GM23338 (cell line): ENCODE results near the gene NR2C2AP. TPM values are rescaled to one million over a fixed set of nuclear protein-coding genes. Genes with fewer than 3 reads are reported as not detected.

Experiments
- ATAC-seq: fragments of 200-7000 bp; cut with Tn5 transposase; 3 replicates; pipeline ENCODE4 v1.9.1; 2020
- DNase-seq: peaks from one replicate; pipeline ENCODE4 v3.0.0-alpha.2; 2015; ENCODE audit warnings: low spot score
- H2AFZ ChIP-seq: fragments of 200-600 bp; sonication (generic); 2 replicates; pipeline ENCODE4 v1.8.0; 2016; ENCODE audit warnings: antibody characterized with exemption, mild to moderate bottlenecking, moderate library complexity
- H3F3A ChIP-seq: fragments of 200-600 bp; sonication (generic); replicated peaks from 2 replicates; pipeline ENCODE4 v1.8.0; 2017; ENCODE audit warnings: antibody characterized with exemption, mixed run types, low read depth
- H3K27ac ChIP-seq: fragments of 200-600 bp; sonication (generic); 2 replicates; pipeline ENCODE4 v1.6.1; 2016; ENCODE audit warnings: low read depth
- H3K27me3 ChIP-seq: fragments of 200-600 bp; sonication (generic); 2 replicates; pipeline ENCODE4 v1.8.0; 2016; ENCODE audit warnings: mild to moderate bottlenecking, mixed run types, moderate library complexity; ENCODE audit not compliant: insufficient read depth
- H3K36me3 ChIP-seq: fragments of 200-600 bp; sonication (generic); 2 replicates; pipeline ENCODE4 v1.8.0; 2016; ENCODE audit warnings: mild to moderate bottlenecking; ENCODE audit not compliant: insufficient read depth
- H3K4me1 ChIP-seq: fragments of 200-600 bp; sonication (generic); 2 replicates; pipeline ENCODE4 v1.8.0; 2016; ENCODE audit warnings: mild to moderate bottlenecking, moderate library complexity; ENCODE audit not compliant: insufficient read depth
- H3K4me2 ChIP-seq: fragments of 200-600 bp; sonication (generic); 2 replicates; pipeline ENCODE4 v1.7.1; 2017; ENCODE audit warnings: mixed run types
- H3K4me3 ChIP-seq: fragments of 200-600 bp; sonication (generic); 2 replicates; pipeline ENCODE4 v1.6.1; 2016; ENCODE audit warnings: mixed run types
- H3K79me2 ChIP-seq: fragments of 200-600 bp; sonication (generic); replicated peaks from 2 replicates; pipeline ENCODE4 v1.8.0; 2017; ENCODE audit warnings: mild to moderate bottlenecking; ENCODE audit not compliant: insufficient read depth
- H3K9me2 ChIP-seq: fragments of 200-600 bp; sonication (generic); 2 replicates; pipeline ENCODE4 v1.8.0; 2017; ENCODE audit not compliant: insufficient read depth
- H4K20me1 ChIP-seq: fragments of 200-600 bp; sonication (generic); replicated peaks from 2 replicates; pipeline ENCODE4 v1.8.0; 2017; ENCODE audit warnings: mild to moderate bottlenecking; ENCODE audit not compliant: insufficient read depth
- H3K27ac Mint-ChIP-seq: 2 replicates; pipeline ENCODE4 v1.8.0; 2020; ENCODE audit warnings: inconsistent platforms, mild to moderate bottlenecking, moderate library complexity, mixed read lengths
- H3K27me3 Mint-ChIP-seq: 3 replicates; pipeline ENCODE4 v1.8.0; 2022; ENCODE audit warnings: low read depth, mild to moderate bottlenecking, moderate library complexity, mixed read lengths, inconsistent platforms; ENCODE audit not compliant: insufficient read depth, poor library complexity
- H3K36me3 Mint-ChIP-seq: 3 replicates; pipeline ENCODE4 v1.8.0; 2021; ENCODE audit warnings: low read depth, mild to moderate bottlenecking, inconsistent platforms, moderate library complexity, mixed read lengths
- H3K4me1 Mint-ChIP-seq: 3 replicates; pipeline ENCODE4 v1.8.0; 2020; ENCODE audit warnings: mild to moderate bottlenecking, inconsistent platforms, mixed read lengths
- H3K4me3 Mint-ChIP-seq: 3 replicates; pipeline ENCODE4 v1.8.0; 2021; ENCODE audit warnings: moderate library complexity, mild to moderate bottlenecking, inconsistent platforms, mixed read lengths
- H3K9me3 Mint-ChIP-seq: 3 replicates; pipeline ENCODE4 v1.8.0; 2020; ENCODE audit warnings: moderate library complexity, mild to moderate bottlenecking, inconsistent platforms, mixed read lengths
- CREB1 ChIP-seq: fragments of 250-450 bp; sonication (Bioruptor Pico); IDR thresholded peaks from 2 replicates; pipeline ENCODE4 v1.5.0; 2020; ENCODE audit warnings: low read depth, mild to moderate bottlenecking, moderate library complexity
- CTCF ChIP-seq, 2 experiments: fragments of 200-600 bp in 1 of 2; sonication (generic) in 1 of 2; conservative IDR thresholded peaks; 2 replicates each; pipeline versions ENCODE4 v1.5.1 to v1.6.1; 2016 to 2017; ENCODE audit warnings: antibody characterized with exemption in 2 of 2, low read depth in 2 of 2, mild to moderate bottlenecking in 2 of 2, moderate library complexity in 1 of 2
- ETS1 ChIP-seq: IDR thresholded peaks from 2 replicates; pipeline ENCODE4 v1.6.1; 2016; ENCODE audit warnings: antibody characterized with exemption
- EZH2 ChIP-seq: fragments of 200-600 bp; sonication (generic); IDR thresholded peaks from one replicate; pipeline ENCODE4 v1.8.0; 2017; ENCODE audit warnings: antibody characterized with exemption, mild to moderate bottlenecking, low read depth; ENCODE audit not compliant: unreplicated experiment
- EZH2phosphoT487 ChIP-seq: fragments of 200-600 bp; sonication (generic); IDR thresholded peaks from one replicate; pipeline ENCODE4 v1.8.1; 2018; ENCODE audit warnings: antibody characterized with exemption; ENCODE audit not compliant: unreplicated experiment
- JUNB ChIP-seq: IDR thresholded peaks from one replicate; pipeline ENCODE4 v1.6.1; 2016; ENCODE audit warnings: antibody characterized with exemption; ENCODE audit not compliant: unreplicated experiment
- NANOG ChIP-seq: IDR thresholded peaks from 2 replicates; pipeline ENCODE4 v1.6.1; 2016; ENCODE audit warnings: antibody characterized with exemption, borderline replicate concordance
- POLR2AphosphoS5 ChIP-seq: IDR thresholded peaks from 2 replicates; pipeline ENCODE4 v1.6.1; 2016; ENCODE audit warnings: antibody characterized with exemption, low read depth
- REST ChIP-seq: IDR thresholded peaks from one replicate; pipeline ENCODE4 v1.6.1; 2018; ENCODE audit warnings: antibody characterized with exemption; ENCODE audit not compliant: unreplicated experiment
- STAT1 ChIP-seq: IDR thresholded peaks from one replicate; pipeline ENCODE4 v1.6.1; 2016; ENCODE audit warnings: antibody characterized with exemption; ENCODE audit not compliant: unreplicated experiment
- ZNF114 ChIP-seq: fragments of 250-450 bp; sonication (Bioruptor Pico); IDR thresholded peaks from 2 replicates; pipeline ENCODE4 v1.5.0; 2020; ENCODE audit warnings: mild to moderate bottlenecking, moderate library complexity
- ZNF331 ChIP-seq: fragments of 250-450 bp; sonication (Bioruptor Pico); IDR thresholded peaks from 2 replicates; pipeline ENCODE4 v1.5.0; 2020; ENCODE audit warnings: low read depth, mild to moderate bottlenecking, moderate library complexity
- ZNF462 ChIP-seq: fragments of 250-450 bp; sonication (Bioruptor Pico); IDR thresholded peaks from 2 replicates; pipeline ENCODE4 v1.5.0; 2020; ENCODE audit warnings: mild to moderate bottlenecking, moderate library complexity
- polyA plus RNA-seq: library from polyadenylated mRNA; unstranded; fragments of >200 nt; fragmentation: Nextera tagmentation; extraction: Ambion mirVana; gene quantifications from 2 replicates; pipeline ENCODE4 v1.2.1, GENCODE V29; 2016
- total RNA-seq: library from RNA; depleted of rRNA; stranded (reverse); fragments of >200 nt; shearing (Covaris generic); gene quantifications from 2 replicates; pipeline ENCODE4 v1.2.3, GENCODE V29; 2014

NR2C2AP gene
- total and polyA plus RNA-seq, 2 experiments from 2014 or later: 14.4 to 25.7 TPM

- Histone ChIP-seq H3K4me3 (no peak overlapping the region), H3K4me2 (no peak overlapping the region), H3K9me2 (no peaks in the 10 kb centered on the region), H4K20me1 (no peaks in the 10 kb centered on the region), H3K27me3 (peaks cover under 1% of the 10 kb centered on the region), H3K27ac (no peak overlapping the region), H3K79me2 (no peaks in the 10 kb centered on the region), H3K36me3 (no peaks in the 10 kb centered on the region; the same call in 1 of the 2 replicates), H3K4me1 (peaks cover 5% of the 10 kb centered on the region; the same call in 1 of the 2 replicates), H3F3A (peaks cover 7% of the 10 kb centered on the region), H2AFZ (no peak overlapping the region)
- peaks cover 14% of the 10 kb centered on the region for H3K9me3 Mint-ChIP-seq
- ATAC-seq: no peak
- DNase-seq: no peak
- H3K4me3 Mint-ChIP-seq: no peak overlapping the region
- H3K36me3 Mint-ChIP-seq: no peaks in the 10 kb centered on the region
- H3K27me3 Mint-ChIP-seq: peaks cover 23% of the 10 kb centered on the region
- peaks cover 3% of the 10 kb centered on the region for H3K4me1 Mint-ChIP-seq
- no peak for TF ChIP-seq EZH2phosphoT487
- TF ChIP-seq CTCF (conservative IDR thresholded peaks at IDR 0.05; ENCODE audit: low read depth in 2 of 2): no peak
- TF ChIP-seq ETS1: no peak
- TF ChIP-seq POLR2AphosphoS5: no peak
- no peak for TF ChIP-seq CREB1 (CRISPR knock-in tag)
- no peak for TF ChIP-seq ZNF462 (CRISPR knock-in tag)
- TF ChIP-seq JUNB: no peak
- no peak for TF ChIP-seq REST
- no peak for TF ChIP-seq STAT1
- no peak for TF ChIP-seq EZH2
- no peak for TF ChIP-seq ZNF331 (CRISPR knock-in tag)
- TF ChIP-seq NANOG: no peak
- TF ChIP-seq ZNF114: no peak
- no peak overlapping the region for H3K27ac Mint-ChIP-seq
Observed at GRCh38 chr19:19229701-19230100, 26.5 kb upstream of the NR2C2AP start.
